ENCODE measurements around the gene CAMK2B.

DNA sequence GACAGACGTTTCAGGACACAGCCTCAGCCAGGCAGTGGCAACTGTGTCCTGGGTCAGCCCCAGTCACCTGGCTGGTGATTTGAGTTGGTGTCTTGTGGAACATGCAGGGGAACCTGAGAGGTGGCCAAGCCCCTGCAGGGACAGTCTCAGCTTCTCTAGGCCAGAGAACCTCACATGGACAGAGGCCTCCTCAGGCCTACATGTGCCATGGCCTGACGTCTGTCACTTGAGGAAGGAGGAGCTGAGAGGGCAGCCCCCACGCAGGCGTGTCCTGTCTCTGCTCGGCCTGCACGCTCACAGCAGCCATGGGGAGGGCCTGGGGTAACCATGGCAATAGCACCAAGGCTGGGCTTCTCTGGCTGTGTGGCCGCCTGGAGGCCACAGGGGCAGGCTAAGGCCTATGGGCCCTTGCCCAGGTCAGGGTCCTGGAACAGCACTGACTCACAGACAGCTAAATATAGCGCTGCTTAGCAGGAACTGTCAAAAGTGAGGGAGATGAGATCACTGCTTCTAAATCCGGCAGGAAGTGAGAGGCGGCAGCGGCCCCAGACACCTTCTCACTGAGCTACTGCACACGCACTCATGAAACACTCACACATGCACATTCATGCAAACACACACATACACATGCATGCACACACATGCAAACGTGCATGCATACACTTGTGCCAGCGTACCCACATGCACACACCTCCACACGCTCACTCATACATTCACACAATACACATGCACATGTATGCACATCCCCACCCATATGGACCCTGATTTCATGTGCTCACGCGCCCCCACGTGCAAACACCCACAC is 67.6 kb downstream of the CAMK2B start:
- TF ChIP-seq EZH2phosphoT487 (IDR thresholded peaks at IDR 0.05; ENCODE audit: unreplicated experiment) (no peak), EZH2 (IDR thresholded peaks at IDR 0.05; ENCODE audit: low read depth, unreplicated experiment) (no peak), POLR2AphosphoS5 (IDR thresholded peaks at IDR 0.05; ENCODE audit: low read depth) (no peak), REST (IDR thresholded peaks at IDR 0.05; ENCODE audit: unreplicated experiment) (no peak), JUNB (IDR thresholded peaks at IDR 0.05; ENCODE audit: unreplicated experiment) (no peak), CREB1 (CRISPR knock-in tag; IDR thresholded peaks at IDR 0.05; ENCODE audit: low read depth) (no peak), ZNF331 (CRISPR knock-in tag; IDR thresholded peaks at IDR 0.05; ENCODE audit: low read depth) (no peak)
- TF ChIP-seq, protein P1, sequence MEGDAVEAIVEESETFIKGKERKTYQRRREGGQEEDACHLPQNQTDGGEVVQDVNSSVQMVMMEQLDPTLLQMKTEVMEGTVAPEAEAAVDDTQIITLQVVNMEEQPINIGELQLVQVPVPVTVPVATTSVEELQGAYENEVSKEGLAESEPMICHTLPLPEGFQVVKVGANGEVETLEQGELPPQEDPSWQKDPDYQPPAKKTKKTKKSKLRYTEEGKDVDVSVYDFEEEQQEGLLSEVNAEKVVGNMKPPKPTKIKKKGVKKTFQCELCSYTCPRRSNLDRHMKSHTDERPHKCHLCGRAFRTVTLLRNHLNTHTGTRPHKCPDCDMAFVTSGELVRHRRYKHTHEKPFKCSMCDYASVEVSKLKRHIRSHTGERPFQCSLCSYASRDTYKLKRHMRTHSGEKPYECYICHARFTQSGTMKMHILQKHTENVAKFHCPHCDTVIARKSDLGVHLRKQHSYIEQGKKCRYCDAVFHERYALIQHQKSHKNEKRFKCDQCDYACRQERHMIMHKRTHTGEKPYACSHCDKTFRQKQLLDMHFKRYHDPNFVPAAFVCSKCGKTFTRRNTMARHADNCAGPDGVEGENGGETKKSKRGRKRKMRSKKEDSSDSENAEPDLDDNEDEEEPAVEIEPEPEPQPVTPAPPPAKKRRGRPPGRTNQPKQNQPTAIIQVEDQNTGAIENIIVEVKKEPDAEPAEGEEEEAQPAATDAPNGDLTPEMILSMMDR (conservative IDR thresholded peaks at IDR 0.05; ENCODE audit: low read depth in 2 of 2) = no peak

All from GM23338 (cell line).